ENCODE data around the gene RPS18. TPM values are rescaled to one million over a fixed set of nuclear protein-coding genes. Genes with fewer than 3 reads are reported as not detected.
"Not testable (repeated sequence)": the region's sequence is repeated elsewhere in the genome, so short reads cannot be mapped to it uniquely, and the experiment has no call there.

Gene RPS18
- total RNA-seq (1,000 to 10,000 TPM; 4,620 to 4,686 TPM), polyA plus RNA-seq (over 10,000 TPM in 2 of 3 donors, 1,000 to 10,000 TPM in 1; 9,896 to 11,320 (median 11,293) TPM), total RNA-seq (2,217 to 3,015 (median 2,517) reads per million in 6 experiments)

DNA sequence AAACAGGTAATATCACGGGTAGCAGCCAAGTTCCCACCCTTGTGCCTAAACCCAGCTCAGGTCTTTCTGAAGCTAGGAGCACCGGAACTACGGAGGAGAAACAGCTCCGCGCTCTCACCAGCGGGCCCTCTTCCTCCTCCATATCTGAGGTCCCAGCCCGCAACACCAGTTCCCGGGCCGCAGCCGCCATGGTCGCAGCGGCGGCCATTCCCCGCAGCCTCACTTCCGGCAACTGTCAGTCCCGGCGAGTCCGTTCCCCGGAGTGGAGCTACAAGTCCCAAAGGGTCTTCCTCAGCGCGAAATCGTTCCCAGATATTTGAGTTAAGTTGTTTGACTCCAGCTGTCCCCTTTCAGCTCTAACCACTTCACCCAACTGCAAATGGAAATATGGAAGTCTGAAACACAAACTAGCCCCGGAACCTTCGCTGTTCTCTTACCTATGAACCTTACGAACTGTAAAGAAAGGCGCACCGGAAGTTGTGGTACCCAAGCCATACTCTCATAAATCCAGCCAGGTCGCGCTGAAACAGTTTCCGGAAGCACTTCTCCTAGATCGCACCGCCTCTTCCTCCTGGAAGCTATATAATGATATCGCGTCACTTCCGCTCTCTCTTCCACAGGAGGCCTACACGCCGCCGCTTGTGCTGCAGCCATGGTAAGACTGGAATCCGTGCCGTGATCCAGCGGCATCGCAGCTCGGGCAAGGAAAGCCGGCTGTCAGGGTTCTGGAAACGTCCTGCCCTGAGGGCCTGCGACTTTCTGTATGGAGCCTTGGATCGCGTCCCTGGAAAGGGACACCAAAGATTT lies at the start of gene RPS18, which contains the start of gene VPS52:
TSS of gene RPS18 (plus strand) at position 608 of the 807 bp plus-strand sequence. CDS start at position 653, 45 bp downstream.
TSS of gene VPS52 (minus strand) at position 409 of the 807 bp plus-strand sequence. CDS start at position 208, 201 bp downstream.
- peaks cover 0 to 70% (median 10%) of the 10 kb centered on the region in 3 donors for H3K36me3 Mint-ChIP-seq
- H3K27me3 Mint-ChIP-seq = no peaks in the 10 kb centered on the region
- DNase-seq = peak; percentile 78 to 100 (median 94)
- peaks cover 34 to 71% (median 70%) of the 10 kb centered on the region in 4 donors for H3K4me1 Mint-ChIP-seq
- no peaks in the 10 kb centered on the region for H3K9me3 Mint-ChIP-seq
- ATAC-seq = peak; percentile 86 to 88
- peak within 1 kb of the TSS; percentile 92 to 99 (median 96) for H3K4me3 Mint-ChIP-seq
- POLR2A ChIA-PET = interaction anchor here (0.6 to 5.4 kb wide), 41 partner anchors 9 to 1607 kb away, joined by 3 to 93 read pairs (median 6); partner anchors contain the start of genes CUTA, HSD17B8, PFDN6 and RGL2
- peak within 1 kb of the TSS; percentile 99 to 100 (median 99) for H3K27ac Mint-ChIP-seq

DNA sequence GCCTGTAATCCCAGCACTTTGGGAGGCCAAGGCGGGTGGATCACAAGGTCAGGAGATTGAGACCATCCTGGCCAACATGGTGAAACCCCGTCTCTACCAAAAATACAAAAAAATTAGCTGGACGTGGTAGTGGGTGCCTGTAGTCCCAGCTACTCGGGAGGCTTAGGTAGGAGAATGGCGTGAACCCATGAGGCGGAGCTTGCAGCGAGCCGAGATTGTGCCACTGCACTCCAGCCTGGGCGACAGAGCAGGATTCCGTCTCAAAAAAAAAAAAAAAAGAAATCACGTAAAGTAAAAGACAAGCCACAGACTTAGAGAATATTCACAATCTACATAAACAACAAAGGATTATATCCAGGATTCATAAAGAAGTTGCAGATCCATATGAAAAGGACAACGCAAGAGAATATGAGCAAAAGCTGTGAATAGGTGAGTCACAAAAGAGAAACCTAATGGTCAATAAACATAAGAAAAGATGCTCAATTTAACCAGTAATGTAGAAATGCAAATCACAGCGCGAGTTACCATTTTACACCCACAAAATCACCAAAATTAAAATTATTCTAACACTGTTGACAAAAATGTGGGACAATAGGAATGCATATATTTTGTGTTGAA lies 45.3 kb upstream of the RPS18 start:
- ATAC-seq, H3K4me1 Mint-ChIP-seq, H3K27ac Mint-ChIP-seq, H3K36me3 Mint-ChIP-seq, H3K4me3 Mint-ChIP-seq, H3K9me3 Mint-ChIP-seq, DNase-seq: not testable (repeated sequence)
- peaks cover 0 to 40% (median 4%) of the 10 kb centered on the region in 5 donors for H3K27me3 Mint-ChIP-seq
- POLR2A ChIA-PET = interaction anchor here (0.7 kb wide), 1 partner anchor 11 kb away, joined by 3 read pairs; no protein-coding TSS in a partner anchor

DNA sequence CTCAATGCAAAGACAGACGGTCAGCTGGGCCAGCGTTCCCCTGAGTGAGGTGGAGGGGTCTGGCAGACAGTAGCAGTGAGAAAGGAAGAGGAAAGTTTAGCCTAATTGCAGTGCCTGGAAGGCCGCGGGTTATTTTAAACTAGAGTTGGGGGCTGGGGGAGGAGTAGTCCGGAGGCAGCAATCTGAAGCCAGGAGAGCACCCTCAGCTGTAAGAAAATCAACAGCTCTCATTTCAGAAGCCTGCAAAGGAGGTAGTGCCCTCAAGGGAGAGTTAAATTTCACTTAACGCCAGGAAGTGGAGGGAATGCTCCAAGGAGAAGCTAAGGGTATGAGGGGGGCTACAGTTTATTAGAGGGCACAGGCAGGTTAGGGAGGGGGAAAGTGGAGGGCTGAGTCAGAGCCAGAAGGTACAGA lies 36.6 kb upstream of the RPS18 start:
- Mint-ChIP-seq H3K9me3 (no peaks in the 10 kb centered on the region), H3K4me3 (no peak overlapping the region), H3K27me3 (peaks cover 3 to 28% (median 11%) of the 10 kb centered on the region in 5 donors), H3K4me1 (no peaks in the 10 kb centered on the region), H3K36me3 (no peaks in the 10 kb centered on the region), H3K27ac (peak overlapping the region in 1 of 10 donors; percentile 35)
- ATAC-seq = no peak
- DNase-seq = no peak
- POLR2A ChIA-PET = interaction anchor here (1.0 to 2.1 kb wide), 2 partner anchors 13 to 27 kb away, joined by 3 to 7 read pairs; partner anchors contain the start of gene RING1

DNA sequence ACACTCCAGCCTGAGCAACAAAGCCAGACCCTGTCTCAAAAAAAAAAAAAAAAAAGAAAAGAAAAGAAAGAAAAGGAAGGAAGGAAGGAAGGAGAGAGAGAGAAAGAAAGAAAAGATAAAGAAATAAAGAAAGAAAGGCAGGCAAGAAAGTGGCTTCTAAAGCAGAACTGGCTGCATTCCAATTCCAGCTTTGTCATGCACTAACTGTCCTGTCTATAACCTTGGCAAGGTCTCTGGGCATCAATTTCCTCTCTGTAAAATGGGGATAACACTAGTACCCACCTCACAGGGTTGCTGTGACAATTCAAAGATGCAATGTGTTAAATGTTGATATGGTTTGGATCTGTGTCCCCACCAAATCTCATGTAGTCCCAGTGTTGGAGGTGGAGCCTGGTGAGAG lies 35.5 kb upstream of the RPS18 start:
- ATAC-seq = no peak
- Mint-ChIP-seq H3K36me3 (no peaks in the 10 kb centered on the region), H3K9me3 (no peaks in the 10 kb centered on the region), H3K27ac (no peak overlapping the region), H3K27me3 (peaks cover 3 to 30% (median 11%) of the 10 kb centered on the region in 5 donors), H3K4me1 (peaks cover 0 to 2% (median 1%) of the 10 kb centered on the region in 4 donors), H3K4me3 (no peak overlapping the region)
- POLR2A ChIA-PET = interaction anchor here (0.6 to 2.1 kb wide), 4 partner anchors 12 to 72 kb away, joined by 3 to 7 read pairs (median 4); partner anchors contain the start of gene RING1
- no peak for DNase-seq

DNA sequence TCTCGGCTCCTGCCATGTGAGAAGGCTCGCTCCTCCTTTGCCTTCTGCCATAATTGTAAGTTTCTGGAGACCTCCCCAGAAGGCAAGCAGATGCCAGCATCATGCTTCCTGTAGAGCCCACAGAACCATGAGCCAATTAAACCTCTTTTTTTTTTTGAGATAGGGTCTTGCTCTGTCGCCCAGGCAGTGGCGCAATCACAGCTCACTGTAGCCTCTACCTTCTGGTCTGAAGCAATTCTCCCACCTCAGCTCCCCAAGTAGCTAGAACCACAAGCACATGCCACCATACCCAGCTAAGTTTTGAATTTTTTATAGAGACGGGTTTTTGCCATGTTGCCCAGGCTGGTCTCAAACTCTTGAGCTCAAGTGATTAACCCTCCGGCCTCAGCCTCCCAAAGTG lies 35.0 kb upstream of the RPS18 start:
- DNase-seq = no peak
- no peaks in the 10 kb centered on the region for H3K36me3 Mint-ChIP-seq
- H3K4me1 Mint-ChIP-seq = peaks cover 1 to 6% (median 4%) of the 10 kb centered on the region in 4 donors
- POLR2A ChIA-PET = interaction anchor here (2.1 kb wide), 1 partner anchor 12 kb away, joined by 7 read pairs; no protein-coding TSS in a partner anchor
- H3K27ac Mint-ChIP-seq = no peak overlapping the region
- no peak overlapping the region for H3K4me3 Mint-ChIP-seq
- no peak for ATAC-seq
- H3K9me3 Mint-ChIP-seq = no peaks in the 10 kb centered on the region
- peaks cover 3 to 29% (median 11%) of the 10 kb centered on the region in 5 donors for H3K27me3 Mint-ChIP-seq

DNA sequence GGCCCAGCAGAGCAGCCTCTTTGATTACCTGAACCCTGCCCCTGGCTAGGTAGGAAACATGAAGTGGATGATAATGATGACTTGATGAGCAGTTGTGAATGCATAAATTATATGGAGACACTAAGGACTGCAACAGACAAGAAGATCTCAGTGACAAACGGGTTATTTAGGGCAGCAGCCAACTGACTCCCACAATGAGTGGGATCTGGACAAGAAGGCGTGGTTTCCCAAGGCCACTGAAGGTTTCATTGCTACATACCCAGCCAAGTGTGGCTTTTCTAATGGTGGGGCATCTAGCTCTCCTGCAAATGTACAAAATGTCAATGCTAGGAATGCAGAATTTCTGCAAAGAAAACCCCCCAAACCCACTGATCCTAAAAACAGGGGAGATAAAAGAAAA lies 34.1 kb upstream of the RPS18 start:
- POLR2A ChIA-PET = no interaction called here
- Mint-ChIP-seq H3K9me3 (no peaks in the 10 kb centered on the region), H3K36me3 (no peaks in the 10 kb centered on the region), H3K4me1 (peaks cover 7 to 13% (median 10%) of the 10 kb centered on the region in 4 donors), H3K27ac (no peak overlapping the region), H3K4me3 (no peak overlapping the region), H3K27me3 (peaks cover 2 to 26% (median 11%) of the 10 kb centered on the region in 5 donors)
- ATAC-seq = no peak
- DNase-seq = no peak

DNA sequence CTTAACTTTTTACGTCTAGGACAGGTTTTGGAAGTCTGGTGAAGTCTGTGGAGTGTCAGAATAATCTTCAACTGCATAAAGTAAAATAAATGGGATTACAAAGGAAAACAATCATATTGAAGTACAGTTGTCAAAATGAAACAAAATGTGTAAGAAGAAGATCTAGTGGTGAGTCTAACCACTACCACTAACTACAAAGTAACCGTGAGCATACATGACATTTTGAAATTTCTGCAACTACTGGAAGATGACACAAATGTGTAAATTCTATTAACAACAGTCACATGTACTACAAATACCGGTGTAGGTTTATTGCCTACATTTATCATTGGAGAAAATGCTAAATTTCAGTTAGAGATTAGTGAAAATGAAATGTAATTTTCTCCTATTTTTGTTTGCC lies 29.9 kb upstream of the RPS18 start:
- no peaks in the 10 kb centered on the region for H3K36me3 Mint-ChIP-seq
- no peaks in the 10 kb centered on the region for H3K9me3 Mint-ChIP-seq
- DNase-seq = peak in 2 of 10 donors; percentile 23 to 31
- peak; percentile 72 to 76 for ATAC-seq
- peaks cover 7 to 13% (median 10%) of the 10 kb centered on the region in 4 donors for H3K4me1 Mint-ChIP-seq
- POLR2A ChIA-PET = interaction anchor here (0.7 to 1.1 kb wide), 2 partner anchors 44 to 125 kb away, joined by 3 read pairs; no protein-coding TSS in a partner anchor
- peaks cover 0 to 11% (median 0%) of the 10 kb centered on the region in 5 donors for H3K27me3 Mint-ChIP-seq
- H3K4me3 Mint-ChIP-seq = peak overlapping the region in 9 of 10 donors; percentile 7 to 74 (median 44)
- H3K27ac Mint-ChIP-seq = peak overlapping the region in 8 of 10 donors; percentile 46 to 87 (median 69)

DNA sequence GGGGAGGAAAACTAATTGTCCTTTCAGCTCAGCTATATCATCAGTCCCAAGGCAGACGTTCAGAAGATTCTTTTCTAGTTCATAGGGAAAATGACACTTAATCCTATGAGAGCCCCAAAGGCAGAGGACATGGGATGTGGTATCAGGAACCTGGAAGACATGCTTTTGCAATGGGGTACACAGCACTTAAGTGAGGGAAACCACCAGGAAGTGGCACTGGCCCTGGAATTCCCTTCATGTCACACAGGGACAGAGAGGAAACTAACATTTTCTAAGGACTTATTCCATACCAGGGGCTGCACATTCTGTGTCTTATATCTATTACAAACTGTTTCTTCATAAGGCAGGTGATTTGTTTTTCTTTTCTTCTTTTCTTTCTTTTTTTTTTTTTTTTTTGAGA lies 28.4 kb upstream of the RPS18 start:
- Mint-ChIP-seq H3K4me3 (no peak overlapping the region), H3K4me1 (peaks cover 11 to 19% (median 16%) of the 10 kb centered on the region in 4 donors), H3K36me3 (no peaks in the 10 kb centered on the region), H3K27ac (peak overlapping the region in 1 of 10 donors; percentile 45), H3K27me3 (peaks cover 0 to 11% (median 0%) of the 10 kb centered on the region in 5 donors), H3K9me3 (no peaks in the 10 kb centered on the region)
- DNase-seq = no peak
- ATAC-seq = no peak
- POLR2A ChIA-PET = no interaction called here

DNA sequence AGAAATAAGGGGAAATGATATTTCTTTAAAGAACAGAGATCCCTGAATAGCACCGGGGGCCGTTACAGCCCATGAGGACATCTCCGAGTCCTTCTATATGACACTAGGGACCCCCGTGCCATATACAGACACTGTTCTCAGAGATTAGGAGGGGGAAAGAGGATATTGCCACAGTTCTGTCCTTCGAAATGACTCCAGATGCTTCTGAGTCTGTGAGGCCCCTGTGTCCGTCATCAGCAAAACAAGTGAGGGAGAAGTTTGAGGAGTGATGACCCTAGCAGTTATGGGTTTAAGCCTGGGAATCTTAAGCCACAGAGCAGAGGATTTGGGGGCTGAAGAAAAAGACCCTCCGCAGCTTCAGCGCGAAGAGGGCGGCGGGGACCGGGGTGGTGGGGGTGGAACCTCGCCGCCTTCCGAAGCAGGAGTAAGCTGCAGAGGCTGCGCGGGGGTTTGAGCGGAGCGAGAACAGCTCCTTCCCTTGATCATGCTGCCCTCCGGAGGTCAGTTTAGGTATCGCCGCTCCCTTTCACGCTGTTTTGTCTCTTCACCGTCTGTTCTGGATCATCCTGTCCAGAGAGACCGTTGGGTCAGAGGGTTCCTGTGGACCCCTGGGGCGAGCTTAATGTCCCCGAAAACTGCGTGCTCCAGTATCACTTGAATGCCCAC lies 23.8 kb upstream of the RPS18 start:
- Mint-ChIP-seq H3K4me1 (peaks cover 22 to 41% (median 38%) of the 10 kb centered on the region in 4 donors), H3K27ac (peak overlapping the region; percentile 86 to 99 (median 98)), H3K36me3 (peaks cover 0 to 26% (median 0%) of the 10 kb centered on the region in 3 donors), H3K4me3 (peak overlapping the region; percentile 83 to 94 (median 90)), H3K9me3 (no peaks in the 10 kb centered on the region), H3K27me3 (no peaks in the 10 kb centered on the region)
- peak; percentile 83 to 95 (median 90) for DNase-seq
- ATAC-seq = peak; percentile 36 to 40
- POLR2A ChIA-PET = interaction anchor here (0.5 to 5.4 kb wide), 33 partner anchors 9 to 373 kb away, joined by 3 to 84 read pairs (median 7); partner anchors contain the start of genes B3GALT4, BRD2, HSD17B8 and ITPR3

DNA sequence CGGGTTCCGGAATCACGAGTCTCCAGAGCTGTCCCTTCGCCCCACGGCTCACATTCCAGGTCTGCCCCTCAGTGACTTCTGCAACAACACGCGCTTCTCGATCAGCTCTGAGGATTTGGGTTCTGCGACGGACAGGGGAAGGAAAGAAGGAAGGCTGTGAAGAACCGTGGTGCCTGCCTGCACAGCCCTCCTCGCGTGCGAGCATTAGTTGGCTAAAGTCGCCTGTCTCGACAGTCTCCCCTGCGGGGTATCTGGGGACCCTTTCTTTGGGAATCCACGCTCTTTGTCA lies 23.3 kb upstream of the RPS18 start:
- H3K36me3 Mint-ChIP-seq = peaks cover 0 to 27% (median 0%) of the 10 kb centered on the region in 3 donors

DNA sequence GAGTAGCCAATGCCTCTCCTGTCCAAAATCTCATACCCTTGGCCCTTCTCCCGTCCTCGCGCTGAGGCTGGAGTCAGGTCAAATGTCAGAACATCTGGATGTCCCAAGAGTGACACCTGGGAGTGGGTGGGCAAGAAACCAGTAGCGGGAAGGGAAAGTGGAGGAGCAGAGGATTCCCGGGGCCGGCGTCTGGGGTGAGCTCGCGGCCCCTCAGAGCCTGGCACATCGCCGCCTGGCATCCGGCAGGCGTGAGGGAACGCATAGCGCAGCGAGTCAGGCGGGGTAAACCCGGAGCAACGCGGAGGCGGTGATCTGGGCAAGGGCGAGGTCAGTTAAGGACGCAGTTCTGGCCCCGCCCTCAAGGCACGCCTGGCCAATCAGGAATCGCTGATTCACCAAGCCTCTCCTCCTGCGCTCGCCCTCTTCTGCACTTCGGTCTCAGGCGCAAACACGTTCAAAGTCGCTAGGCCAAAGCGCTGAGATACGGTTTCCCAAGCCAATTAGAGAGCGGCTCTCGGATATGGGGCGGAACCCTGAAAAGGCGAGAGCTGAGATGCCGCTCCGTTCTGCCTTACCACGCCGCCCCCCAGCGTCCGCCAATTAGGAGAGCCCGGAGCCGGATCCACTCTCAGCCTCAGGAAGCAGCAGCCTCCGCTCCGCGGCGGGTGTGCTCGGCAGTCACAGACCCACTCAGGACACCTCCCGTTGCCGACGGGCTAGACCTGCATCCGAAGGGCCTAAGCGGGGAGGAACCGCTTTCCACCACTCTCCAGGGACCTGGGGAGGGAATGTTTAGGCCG lies 22.7 kb upstream of the RPS18 start:
- H3K4me3 Mint-ChIP-seq = peak overlapping the region; percentile 83 to 94 (median 90)
- H3K9me3 Mint-ChIP-seq = no peaks in the 10 kb centered on the region
- peak; percentile 87 to 98 (median 95) for DNase-seq
- POLR2A ChIA-PET = interaction anchor here (0.5 to 5.4 kb wide), 41 partner anchors 10 to 410 kb away, joined by 3 to 84 read pairs (median 6); partner anchors contain the start of genes B3GALT4, BRD2, COL11A2 and HLA-DPA1
- no peaks in the 10 kb centered on the region for H3K27me3 Mint-ChIP-seq
- peaks cover 0 to 29% (median 0%) of the 10 kb centered on the region in 3 donors for H3K36me3 Mint-ChIP-seq
- H3K27ac Mint-ChIP-seq = peak overlapping the region; percentile 91 to 99 (median 98)
- H3K4me1 Mint-ChIP-seq = peaks cover 22 to 41% (median 38%) of the 10 kb centered on the region in 4 donors
- peak; percentile 86 to 89 for ATAC-seq

More for the DNA sequence above, 23.3 kb upstream of the RPS18 start:
- Mint-ChIP-seq H3K4me1 (peaks cover 22 to 41% (median 38%) of the 10 kb centered on the region in 4 donors), H3K27me3 (no peaks in the 10 kb centered on the region), H3K4me3 (peak overlapping the region; percentile 83 to 94 (median 90)), H3K9me3 (no peaks in the 10 kb centered on the region), H3K27ac (peak overlapping the region; percentile 86 to 99 (median 98))
- ATAC-seq (peak; percentile 30 to 43), DNase-seq (peak in 3 of 10 donors; percentile 26 to 72 (median 55))
- POLR2A ChIA-PET = interaction anchor here (0.5 to 5.4 kb wide), 37 partner anchors 10 to 410 kb away, joined by 3 to 84 read pairs (median 7); partner anchors contain the start of genes B3GALT4, BRD2, HLA-DPA1 and HSD17B8

Data from naive thymus-derived CD8-positive, alpha-beta T cell (primary cell).